Measurements from ENCODE around the gene LSMEM2. TPM values are rescaled to one million over a fixed set of nuclear protein-coding genes. Genes with fewer than 3 reads are reported as not detected.

The LSMEM2 gene
- total and polyA plus RNA-seq, 9 of the 15 experiments (the other 6 are each of a cell fraction or from before 2014, with no cell fraction given) = not detected

DNA sequence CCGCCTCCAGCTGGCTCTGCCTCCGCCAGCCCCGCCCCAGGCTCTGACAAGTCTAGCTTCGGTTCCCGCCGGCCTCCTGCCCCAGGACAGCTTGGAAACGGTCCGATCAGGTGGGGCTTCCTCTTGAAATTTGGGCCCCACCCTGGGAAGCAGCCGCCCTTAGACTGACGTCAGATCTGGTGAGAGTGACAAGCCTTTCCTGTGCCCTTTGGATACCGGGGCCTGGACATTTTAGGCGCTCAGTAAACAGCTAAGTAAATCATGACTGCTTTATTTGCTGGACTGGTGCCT, 20.7 kb downstream of the LSMEM2 start (continued):
- 0 out of 2 replicates have a peak, but pooled peaks have one; percentile 3 for TF ChIP-seq KAT7 (CRISPR knock-in tag; IDR thresholded peaks at IDR 0.05; ENCODE audit: borderline replicate concordance)
- TF ChIP-seq MYC (IDR thresholded peaks at IDR 0.05; ENCODE audit: low read depth, low read length) = 0 out of 2 replicates have a peak, but pooled peaks have one; percentile 5
- TF ChIP-seq MYC (CRISPR knock-in tag; IDR thresholded peaks at IDR 0.05; ENCODE audit: borderline replicate concordance, low read depth) = no peak
- TF ChIP-seq ZBTB1 (CRISPR knock-in tag; IDR thresholded peaks at IDR 0.05; ENCODE audit: borderline replicate concordance, low read depth) = no peak
- TF ChIP-seq ZFX (CRISPR knock-in tag; IDR thresholded peaks at IDR 0.05) = peak; percentile 77
- TF ChIP-seq, protein P1, sequence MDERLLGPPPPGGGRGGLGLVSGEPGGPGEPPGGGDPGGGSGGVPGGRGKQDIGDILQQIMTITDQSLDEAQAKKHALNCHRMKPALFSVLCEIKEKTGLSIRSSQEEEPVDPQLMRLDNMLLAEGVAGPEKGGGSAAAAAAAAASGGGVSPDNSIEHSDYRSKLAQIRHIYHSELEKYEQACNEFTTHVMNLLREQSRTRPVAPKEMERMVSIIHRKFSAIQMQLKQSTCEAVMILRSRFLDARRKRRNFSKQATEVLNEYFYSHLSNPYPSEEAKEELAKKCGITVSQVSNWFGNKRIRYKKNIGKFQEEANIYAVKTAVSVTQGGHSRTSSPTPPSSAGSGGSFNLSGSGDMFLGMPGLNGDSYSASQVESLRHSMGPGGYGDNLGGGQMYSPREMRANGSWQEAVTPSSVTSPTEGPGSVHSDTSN (CRISPR knock-in tag; IDR thresholded peaks at IDR 0.05; ENCODE audit: low read depth) = no peak
- TF ChIP-seq, protein P1 (tag; conservative IDR thresholded peaks at IDR 0.05; ENCODE audit: low read depth) = peak; percentile 57
- TF ChIP-seq POLR2AphosphoS5 (IDR thresholded peaks at IDR 0.05; ENCODE audit: control insufficient read depth, insufficient read depth, low read depth, low read length) = 0 out of 2 replicates have a peak, but pooled peaks have one; percentile 6
- TF ChIP-seq RNF2 (IDR thresholded peaks at IDR 0.05) = 0 out of 2 replicates have a peak, but pooled peaks have one; percentile 22
- peak; percentile 32 for TF ChIP-seq TBP (optimal IDR thresholded peaks at IDR 0.05; ENCODE audit: low read depth, low read length)
- TF ChIP-seq MAZ (CRISPR knock-in tag; conservative IDR thresholded peaks at IDR 0.05 in 1 of 2, IDR thresholded peaks at IDR 0.05 in 1 of 2) = peak in 1 of 2 experiments; percentile 61; a peak in 2 of 4 replicates
- TF ChIP-seq ILK (tag; IDR thresholded peaks at IDR 0.05; ENCODE audit: borderline replicate concordance, low read depth) = no peak
- TF ChIP-seq NFIC (IDR thresholded peaks at IDR 0.05) = peak; percentile 29; the same call in 1 of the 2 replicates
- TF ChIP-seq TARDBP (IDR thresholded peaks at IDR 0.05) = peak; percentile 75
- TF ChIP-seq ESRRA (IDR thresholded peaks at IDR 0.05; ENCODE audit: borderline replicate concordance, low read depth) = peak; percentile 20; the same call in 1 of the 2 replicates
- peak; percentile 5; the same call in 1 of the 2 replicates for TF ChIP-seq EP400 (IDR thresholded peaks at IDR 0.05)
- TF ChIP-seq, protein P2, sequence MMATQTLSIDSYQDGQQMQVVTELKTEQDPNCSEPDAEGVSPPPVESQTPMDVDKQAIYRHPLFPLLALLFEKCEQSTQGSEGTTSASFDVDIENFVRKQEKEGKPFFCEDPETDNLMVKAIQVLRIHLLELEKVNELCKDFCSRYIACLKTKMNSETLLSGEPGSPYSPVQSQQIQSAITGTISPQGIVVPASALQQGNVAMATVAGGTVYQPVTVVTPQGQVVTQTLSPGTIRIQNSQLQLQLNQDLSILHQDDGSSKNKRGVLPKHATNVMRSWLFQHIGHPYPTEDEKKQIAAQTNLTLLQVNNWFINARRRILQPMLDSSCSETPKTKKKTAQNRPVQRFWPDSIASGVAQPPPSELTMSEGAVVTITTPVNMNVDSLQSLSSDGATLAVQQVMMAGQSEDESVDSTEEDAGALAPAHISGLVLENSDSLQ (IDR thresholded peaks at IDR 0.05) = peak; percentile 93
- TF ChIP-seq KLF1 (tag; IDR thresholded peaks at IDR 0.05) = peak; percentile 32; the same call in 1 of the 2 replicates
- TF ChIP-seq ZNF212 (CRISPR knock-in tag; IDR thresholded peaks at IDR 0.05) = no peak
- TF ChIP-seq POLR2AphosphoS2 (IDR thresholded peaks at IDR 0.05; ENCODE audit: low read length) = peak; percentile 21; the same call in 1 of the 2 replicates
- no peak for TF ChIP-seq ZNF12 (CRISPR knock-in tag; IDR thresholded peaks at IDR 0.05)
- no peak for TF ChIP-seq SMAD2 (IDR thresholded peaks at IDR 0.05; ENCODE audit: low read depth, low read length)
- peak; percentile 18; the same call in 1 of the 2 replicates for TF ChIP-seq EP300 (IDR thresholded peaks at IDR 0.05; ENCODE audit: low read length)
- peak; percentile 76; the same call in 1 of the 2 replicates for TF ChIP-seq LCOR (CRISPR knock-in tag; IDR thresholded peaks at IDR 0.05)
- TF ChIP-seq MEIS2 (IDR thresholded peaks at IDR 0.05; ENCODE audit: partially characterized antibody) = peak; percentile 61
- no peak for TF ChIP-seq ZKSCAN8 (CRISPR knock-in tag; IDR thresholded peaks at IDR 0.05)
